NB4 (cell line): Measurements from ENCODE around the gene SNAI3.

Experiments used
- CTCF ChIP-seq: IDR thresholded peaks from one replicate; pipeline ENCODE4 v1.5.1; 2012; ENCODE audit warnings: low read depth, low read length
- MAX ChIP-seq: IDR thresholded peaks from 2 replicates; pipeline ENCODE4 v1.6.1; 2011; ENCODE audit warnings: low read depth, low read length
- POLR2A ChIP-seq: IDR thresholded peaks from 2 replicates; pipeline ENCODE4 v1.6.1; 2011; ENCODE audit warnings: mild to moderate bottlenecking; ENCODE audit not compliant: insufficient read length; ENCODE audit errors: extremely low read depth

- no peak for TF ChIP-seq CTCF
- no peak for TF ChIP-seq POLR2A
- TF ChIP-seq MAX: no peak
Observed at GRCh38 chr16:88673716-88674379, 12.5 kb downstream of the SNAI3 start.
